Measurements from ENCODE around the gene CFAP99.
"Not testable (repeated sequence)": the region's sequence is repeated elsewhere in the genome, so short reads cannot be mapped to it uniquely, and the experiment has no call there.

Gene CFAP99

GRCh38 chr4:2449511-2450392 is 31.0 kb downstream of the CFAP99 start:
- no peak for DNase-seq

DNA sequence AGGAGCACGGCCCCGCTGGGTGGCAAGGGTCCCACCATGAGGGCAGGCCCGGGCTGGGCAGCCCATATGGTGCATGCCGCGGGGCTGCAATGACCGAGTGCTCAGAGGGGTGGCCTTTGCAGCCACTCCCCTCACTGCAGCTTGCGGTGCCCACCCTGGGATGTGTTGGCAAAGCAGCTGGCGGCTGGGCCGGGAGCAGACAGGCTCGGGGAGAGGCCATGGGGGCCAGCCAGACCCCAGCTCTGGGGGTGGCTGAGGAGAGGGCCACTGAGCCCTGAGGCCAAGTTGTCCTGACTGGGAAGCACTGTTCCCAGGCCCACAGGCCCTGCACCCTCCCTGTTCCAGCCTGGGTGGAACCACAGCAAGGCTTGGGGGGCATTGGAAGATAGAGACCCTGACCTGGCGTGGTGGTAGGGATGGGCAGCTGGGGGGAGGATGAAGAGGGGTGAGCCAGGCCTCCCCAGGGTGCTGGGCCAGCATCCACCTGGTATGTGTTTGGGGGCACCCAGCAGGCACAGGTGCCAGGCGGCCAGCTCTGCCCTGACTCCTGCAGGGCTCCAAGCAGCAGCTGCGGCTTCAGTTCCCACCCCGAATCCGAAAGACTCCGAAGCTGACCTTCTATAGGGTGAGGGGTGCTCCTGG is 31.8 kb downstream of the CFAP99 start:
- DNase-seq, result no peak

DNA sequence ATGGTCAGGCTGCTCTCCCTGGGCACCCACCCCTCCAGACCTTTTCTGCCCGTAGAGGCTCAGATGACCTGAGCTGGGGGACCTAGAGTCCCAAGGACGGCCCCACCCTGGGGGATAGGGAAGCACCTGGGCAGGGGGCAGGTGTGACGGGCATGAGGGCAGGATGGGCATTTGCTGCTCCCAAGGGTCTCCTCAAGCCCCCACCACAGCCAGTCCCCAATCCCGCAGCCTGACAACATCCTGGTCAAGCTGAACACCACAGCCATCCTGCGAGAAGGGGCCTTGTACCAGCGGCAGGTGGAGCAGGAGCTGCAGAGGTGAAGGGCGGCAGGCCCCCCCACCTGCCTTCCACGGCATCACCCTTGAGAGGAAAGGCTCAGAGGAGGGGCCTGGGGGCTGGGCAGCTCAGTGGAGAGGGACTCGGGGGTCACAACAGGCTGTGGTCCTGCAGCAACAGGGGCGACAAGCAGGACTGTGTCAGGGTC is 32.3 kb downstream of the CFAP99 start:
- no peak for DNase-seq

DNA sequence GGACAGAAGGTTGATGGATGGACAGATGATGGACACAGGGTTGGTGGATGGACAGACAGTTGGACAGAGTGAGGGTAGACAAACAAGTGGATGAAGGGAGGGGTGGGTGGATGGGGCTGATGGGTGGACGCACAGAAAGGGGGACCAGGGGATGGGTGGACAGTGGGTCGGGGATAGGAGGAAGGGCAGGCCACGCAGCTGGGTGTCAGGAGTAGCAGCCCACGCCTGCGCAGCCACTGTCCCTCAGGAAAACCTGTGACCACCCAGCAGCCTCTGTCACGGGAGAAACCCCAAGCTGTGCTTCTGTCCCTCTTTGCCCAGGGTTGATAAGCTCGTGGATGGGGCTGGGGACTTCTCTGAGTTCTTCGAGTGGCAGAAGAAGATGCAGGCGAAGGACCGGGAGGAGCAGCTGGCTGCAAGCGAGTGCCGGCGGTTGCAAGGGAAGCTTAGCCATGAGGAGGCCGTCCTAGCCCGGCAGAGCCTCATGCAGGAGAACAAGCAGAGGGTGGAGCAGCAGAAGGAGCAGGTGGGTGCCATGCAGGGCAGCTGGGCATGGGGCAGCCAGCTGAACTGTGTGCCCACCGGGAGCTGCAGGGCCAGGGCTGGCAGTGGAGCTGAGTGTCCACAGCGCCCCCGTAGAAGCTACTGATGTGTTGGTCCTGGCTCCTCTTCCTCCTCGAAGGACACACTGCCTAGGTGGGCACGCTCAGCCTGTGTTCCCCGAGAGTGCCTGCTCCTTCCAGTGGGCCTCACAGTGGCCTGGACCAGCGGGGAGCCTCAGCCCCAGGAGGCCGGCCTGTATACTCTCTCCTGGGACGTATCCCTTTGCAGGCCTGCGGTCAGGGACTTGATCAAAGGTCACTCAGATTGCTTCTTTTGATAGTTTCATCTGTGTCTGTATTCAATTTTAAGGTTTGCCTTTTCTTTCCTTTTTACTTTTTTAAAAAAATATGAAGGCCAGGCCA is 33.3 kb downstream of the CFAP99 start:
- DNase-seq, result no peak

GRCh38 chr4:2457481-2458295 is 38.9 kb downstream of the CFAP99 start:
- no peak for DNase-seq

DNA sequence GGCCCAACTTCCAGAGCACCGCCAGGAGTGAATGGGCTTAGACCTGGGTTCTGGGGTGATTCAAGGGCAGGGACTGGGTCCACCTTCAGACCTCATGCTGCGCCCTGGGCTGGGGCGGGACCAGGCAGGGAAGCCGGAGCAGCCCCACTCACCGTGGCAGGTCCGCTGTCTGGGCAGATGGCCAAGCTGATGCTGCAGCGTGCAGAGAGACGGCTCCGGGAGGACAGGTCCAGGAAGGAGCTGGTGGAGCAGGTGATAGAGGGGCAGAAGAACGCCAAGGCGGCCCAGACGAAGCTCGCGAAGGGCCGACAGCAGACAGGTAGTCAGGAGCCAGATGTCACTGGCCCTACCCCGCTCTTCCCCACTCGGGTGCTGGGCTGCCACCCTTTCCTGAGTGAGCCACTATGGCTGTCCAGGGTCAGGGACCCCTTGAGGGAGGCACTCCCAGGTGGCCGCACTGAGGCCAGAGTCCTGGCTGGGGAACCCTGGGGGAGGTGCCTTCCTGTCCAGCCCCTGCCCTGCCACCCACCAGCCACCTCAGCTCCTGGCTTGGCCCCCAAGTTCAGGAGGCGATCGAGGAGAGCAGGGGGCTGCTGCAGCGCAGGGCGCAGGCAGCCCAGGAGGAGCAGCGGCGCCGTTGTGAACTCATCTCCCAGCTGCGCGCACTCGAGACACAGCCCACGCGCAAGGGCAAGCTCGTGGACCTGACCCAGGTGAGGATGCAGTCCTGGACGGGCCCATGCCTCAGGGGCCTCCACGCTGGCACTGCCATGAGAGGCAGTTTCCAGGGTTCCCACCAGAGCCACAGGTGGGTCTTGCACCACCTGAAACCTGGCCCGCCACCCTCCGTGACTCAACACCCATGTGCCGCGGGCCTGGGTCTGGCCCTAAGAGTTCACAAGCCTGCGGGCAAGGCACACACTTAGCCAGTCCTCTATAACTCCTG is 40.1 kb downstream of the CFAP99 start:
- no peak for DNase-seq

- DNase-seq, result no peak
Measured at GRCh38 chr4:2459589-2460349, 41.0 kb downstream of the CFAP99 start.

DNA sequence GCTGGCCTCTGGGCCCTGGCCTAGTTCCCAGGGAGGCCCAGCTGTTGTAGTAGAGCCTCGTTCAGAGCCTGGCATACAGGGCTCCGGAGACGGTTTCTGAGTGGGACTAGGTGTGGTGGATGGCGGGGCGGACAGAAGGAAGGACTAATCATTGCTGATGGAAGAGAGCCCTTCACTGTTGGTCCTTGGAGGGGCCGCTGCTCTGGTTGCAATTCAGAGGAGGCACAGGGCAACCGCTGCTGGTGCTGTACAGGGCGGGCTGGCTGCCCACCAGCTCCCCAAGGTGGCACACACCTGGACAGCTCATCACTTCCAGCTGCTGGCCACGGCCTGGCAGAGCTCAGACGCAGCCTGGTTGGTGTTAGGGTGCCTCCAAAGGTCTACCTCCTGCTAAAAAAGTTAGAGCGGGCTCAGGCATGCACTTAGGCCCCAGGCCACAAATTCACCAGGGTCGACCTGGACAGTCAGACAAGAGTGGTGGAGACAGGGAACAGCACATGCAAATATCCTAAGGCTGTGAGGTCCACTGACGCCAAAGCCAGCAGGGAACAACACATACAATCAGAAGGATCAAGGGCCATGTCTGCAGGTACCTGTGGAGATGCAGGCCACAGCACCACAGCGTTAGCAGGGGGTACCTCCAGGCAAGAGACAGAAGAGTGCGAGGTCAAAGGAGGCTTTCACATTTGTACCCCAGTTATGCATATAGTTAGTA is 42.6 kb downstream of the CFAP99 start:
- DNase-seq, result no peak

DNA sequence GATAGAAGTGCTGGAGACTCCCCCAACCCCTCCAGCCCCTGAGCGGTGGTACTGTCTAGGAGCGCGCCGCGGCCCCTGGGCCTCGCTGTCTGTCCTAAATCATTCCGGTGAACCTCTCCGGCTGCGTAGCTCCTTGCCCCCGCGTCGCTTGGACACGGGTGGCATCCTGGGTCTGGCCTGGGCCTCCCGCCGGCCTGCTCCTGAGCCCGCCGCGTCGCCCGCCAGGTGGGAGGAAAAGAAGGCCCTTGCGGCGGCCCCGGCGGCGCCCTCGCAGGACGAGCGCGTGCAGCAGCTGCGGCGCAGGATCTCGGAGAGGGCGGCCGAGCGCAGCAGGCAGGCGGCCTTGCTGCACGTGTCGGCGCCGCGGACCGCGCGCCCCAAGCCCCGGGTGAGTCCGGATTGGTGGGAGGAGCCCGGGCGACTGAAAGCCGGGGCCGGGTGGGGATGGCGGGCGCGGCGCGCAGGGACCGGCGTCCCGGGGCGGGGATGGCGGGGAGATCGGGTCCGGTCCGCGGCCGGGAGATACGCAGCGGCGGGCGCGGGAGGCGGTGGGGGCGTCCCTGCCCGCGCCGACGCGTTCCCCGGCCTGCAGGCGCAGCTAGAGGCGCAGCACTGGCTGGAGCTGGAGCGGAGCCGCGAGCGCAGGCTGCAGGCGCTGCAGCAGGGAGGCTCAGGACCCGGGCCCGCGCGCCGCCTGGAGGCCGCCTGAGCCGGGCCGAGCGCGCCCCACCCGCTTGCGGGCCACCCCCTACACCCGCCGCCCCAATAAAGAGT is 43.6 kb downstream of the CFAP99 start:
- peak; percentile 68 for DNase-seq

DNA sequence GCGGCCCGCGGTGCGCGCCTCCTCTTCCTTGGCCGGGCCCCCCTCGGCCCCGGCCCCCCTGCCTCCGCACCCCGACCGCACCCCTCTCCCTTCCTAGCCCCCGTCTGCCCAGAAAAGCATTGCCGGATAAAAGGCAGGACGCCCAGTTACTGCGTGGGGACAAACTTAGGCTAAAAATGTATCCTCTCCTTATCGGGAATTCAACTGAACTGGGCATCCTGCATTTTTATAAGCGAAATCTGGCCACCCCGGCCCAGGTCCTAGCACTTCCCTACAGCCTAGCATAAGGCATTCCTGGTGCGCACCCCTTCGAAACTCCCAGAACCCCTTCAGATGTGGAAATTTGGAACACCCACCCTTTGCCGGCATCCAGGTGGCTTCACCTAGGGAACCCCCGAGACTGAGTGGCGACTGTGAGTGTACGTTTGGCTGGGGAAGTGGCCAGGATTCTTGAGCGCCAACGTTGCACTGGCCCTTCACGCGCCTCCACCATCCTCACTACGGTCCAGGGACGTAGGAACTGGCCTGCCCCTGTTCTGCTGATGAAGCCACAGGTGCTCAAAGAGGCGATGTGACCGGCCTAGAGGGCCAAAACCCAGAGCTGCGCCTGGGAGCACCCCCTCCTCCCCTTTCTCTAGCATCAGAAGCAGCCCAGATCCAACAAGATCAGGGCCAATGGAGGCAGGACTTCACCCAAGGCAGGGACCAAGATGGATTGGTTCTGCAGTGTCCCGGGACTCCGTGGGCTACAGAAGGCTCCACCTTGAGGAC is 44.4 kb downstream of the CFAP99 start:
- no peak for DNase-seq

- DNase-seq, result no peak
Measured at GRCh38 chr4:2465032-2465431, 46.3 kb downstream of the CFAP99 start.

DNA sequence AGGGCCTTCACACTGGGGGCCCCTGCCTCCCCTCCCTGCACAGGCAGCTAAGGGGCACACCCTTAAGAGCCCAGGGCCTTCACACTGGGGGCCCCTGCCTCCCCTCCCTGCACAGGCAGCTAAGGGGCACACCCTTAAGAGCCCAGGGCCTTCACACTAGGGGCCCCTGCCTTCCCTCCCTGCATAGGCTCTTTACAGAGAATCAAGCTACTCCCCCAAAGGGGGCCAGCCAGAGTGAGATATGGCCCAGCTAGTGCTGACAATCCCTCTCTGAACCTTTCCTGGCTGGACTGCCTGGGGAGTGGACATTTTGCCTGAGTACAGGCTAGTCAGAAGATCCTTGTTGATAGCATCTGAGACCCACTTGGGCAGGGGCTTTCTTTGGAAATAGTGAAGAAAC is 46.8 kb downstream of the CFAP99 start:
- DNase-seq, result not testable (repeated sequence)

DNA sequence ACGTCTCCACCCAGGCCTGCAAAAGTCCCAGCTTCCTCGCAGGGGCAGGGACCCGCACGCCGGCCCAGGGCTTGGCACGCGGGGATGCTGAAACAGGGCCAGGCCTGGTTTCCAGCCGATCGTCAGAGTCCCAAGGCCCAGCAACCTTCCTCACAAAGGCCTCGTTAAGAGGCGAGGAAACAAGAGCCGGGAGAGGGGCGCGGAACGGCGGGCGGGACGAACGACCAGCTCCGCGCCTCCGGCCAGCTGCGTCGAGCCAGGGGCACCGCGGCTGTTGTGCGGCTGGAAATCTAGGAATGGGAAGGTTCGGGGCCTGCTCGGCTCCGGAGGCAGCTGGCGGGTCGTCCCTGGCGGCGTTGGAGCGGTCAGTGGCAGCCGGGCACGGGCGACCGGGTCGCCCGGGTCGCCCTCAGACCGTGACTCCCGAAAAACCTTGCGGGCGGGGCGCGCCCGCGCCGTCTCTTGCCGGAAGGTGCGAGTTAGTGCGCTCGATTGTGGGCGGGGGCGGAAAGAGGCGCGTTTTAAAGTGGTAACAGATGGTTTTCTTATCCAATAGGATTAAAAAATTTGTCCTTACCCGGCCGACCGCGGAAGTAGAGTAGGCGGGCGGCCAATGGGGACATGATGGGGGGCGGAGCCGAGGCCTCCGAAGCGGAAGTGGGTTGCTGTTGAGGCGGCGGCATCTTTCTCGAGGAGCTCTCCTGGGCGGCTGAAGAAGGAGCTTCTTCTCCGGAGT is 49.9 kb downstream of the CFAP99 start, which contains the start of gene RNF4:
Gene RNF4 (plus strand): TSS at position 651 of the 736 bp plus-strand sequence. CDS start 21,388 bp downstream, outside the sequence.
- peak; percentile 97 for DNase-seq

GRCh38 chr4:2469192-2469984 is 50.6 kb downstream of the CFAP99 start:
- peak; percentile 84 for DNase-seq

- peak; percentile 29 for DNase-seq
Measured at GRCh38 chr4:2470791-2471190, 52.0 kb downstream of the CFAP99 start.

DNA sequence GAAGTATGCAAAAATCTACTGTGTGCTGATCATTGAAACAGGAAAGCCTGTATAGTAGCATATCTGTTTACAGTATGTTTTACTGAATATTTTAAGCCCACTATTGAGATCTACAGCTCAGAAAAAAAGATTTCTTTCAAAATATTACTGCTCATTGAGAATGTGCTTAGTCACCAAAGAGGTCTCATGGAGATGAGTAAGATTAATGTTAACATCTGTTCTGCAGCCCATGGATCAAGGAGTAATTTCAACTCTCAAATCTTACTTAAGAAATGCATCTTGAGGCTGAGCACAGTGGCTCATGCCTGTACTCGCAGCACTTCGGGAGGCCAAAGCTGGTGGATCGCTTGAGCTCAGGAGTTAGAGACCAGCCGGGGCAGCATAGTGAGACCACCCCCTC is 53.4 kb downstream of the CFAP99 start:
- no peak for DNase-seq
